WI38 (cell line): ENCODE measurements around the gene GREM2.

ENCODE experiments used
- H3K4me3 ChIP-seq: 2 replicates; pipeline ENCODE4 v1.5.1; 2011; ENCODE audit warnings: low read depth, mild to moderate bottlenecking, control low read depth, low read length
- CTCF ChIP-seq: IDR thresholded peaks from 2 replicates; pipeline ENCODE4 v1.5.1; 2012; ENCODE audit warnings: low read depth, mild to moderate bottlenecking, control low read depth, low read length

GREM2 gene

GRCh38 chr1:240649733-240650721, 38.1 kb upstream of the GREM2 start:
- TF ChIP-seq CTCF = no peak
- no peak overlapping the region for H3K4me3 ChIP-seq

DNA sequence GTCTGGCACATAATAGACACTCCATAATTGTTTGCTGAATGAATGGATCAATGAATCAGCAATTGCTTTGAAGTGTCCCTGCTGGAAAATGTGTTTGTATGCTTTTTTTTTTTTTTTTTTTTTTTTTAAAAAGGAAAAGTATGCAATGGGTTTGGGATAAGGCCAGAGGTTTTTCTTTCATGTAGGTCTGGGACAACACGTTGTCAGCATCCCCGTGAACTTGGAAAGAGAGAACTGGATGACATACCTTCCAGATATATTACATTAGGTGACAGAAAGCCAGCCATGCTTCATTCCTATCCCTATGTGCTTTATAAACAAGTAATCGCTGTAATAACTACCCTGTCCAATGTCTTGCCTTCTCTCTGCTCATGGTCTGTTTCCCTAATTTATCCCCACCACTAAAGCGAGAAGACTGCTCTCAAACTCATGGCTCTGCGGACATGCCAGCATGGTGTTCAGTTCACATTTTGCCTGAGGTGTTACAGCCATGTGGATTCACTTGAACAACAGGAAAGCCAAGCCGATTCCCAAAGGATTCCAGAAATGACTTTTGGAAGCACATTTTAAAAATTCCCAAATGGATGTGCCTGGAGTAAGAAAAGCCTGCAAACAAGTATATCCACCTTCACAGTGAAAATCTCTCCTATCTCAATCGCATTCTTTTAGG, 34.8 kb upstream of the GREM2 start:
- H3K4me3 ChIP-seq = no peak overlapping the region
- no peak for TF ChIP-seq CTCF

DNA sequence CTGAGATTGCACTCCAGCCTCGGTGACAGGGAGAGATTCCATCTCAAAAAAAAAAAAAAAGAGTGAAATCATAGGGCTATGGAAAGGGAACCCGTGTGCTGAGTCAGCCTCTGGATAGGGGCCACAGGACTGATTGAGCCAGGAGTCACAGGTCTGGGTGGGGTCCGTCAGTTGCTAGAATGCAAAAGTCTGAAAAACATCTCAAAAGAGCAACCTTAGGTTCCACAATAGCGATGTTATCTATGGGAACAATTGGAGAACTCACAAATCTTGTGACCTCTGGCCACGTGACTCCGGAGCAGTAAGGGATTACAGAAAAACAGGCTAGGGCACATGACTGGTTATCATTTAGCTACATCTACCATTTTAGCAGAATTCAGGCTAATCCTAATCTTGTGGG, 32.8 kb upstream of the GREM2 start:
- TF ChIP-seq CTCF = no peak
- no peak overlapping the region for H3K4me3 ChIP-seq

DNA sequence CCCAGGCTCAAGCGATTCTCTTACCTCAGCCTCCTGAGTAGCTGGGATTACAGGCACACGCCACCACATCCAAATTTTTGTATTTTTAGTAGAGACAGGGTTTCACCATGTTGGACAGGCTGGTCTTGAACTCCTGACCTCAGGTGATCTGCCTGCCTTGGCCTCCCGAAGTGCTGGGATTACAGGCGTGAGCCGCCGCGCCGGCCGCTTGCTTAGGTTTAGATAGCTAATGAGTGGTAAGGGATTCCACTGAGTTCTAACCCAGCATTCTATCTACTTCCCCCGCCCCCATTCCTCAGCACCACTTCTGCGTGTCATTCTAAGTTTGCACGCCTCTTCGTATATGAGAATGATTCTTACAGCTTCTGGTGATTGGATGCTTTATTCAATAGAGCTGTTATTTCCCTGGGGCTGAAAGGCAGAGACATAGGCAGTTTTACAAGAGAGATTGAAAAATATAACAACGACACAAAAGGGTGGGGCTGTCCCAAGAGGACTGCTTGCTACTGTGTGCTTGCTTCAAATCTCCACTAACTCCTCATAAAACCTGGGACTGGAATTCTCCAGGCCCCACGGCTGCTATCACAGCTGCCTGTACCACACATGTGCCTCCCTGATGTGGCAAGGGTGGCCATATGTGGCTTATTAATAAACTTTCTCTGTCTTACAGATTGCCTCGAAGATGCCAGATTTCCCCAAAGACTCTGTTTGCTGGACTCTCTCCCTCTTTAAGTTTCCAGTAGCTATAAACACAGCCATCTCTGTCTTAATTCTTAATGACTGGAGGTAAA, 23.7 kb upstream of the GREM2 start:
- TF ChIP-seq CTCF = no peak

GRCh38 chr1:240630409-240630808, 18.5 kb upstream of the GREM2 start:
- TF ChIP-seq CTCF = no peak

More for the DNA sequence above, 23.7 kb upstream of the GREM2 start:
- no peak overlapping the region for H3K4me3 ChIP-seq

GRCh38 chr1:240621249-240621648, 9.3 kb upstream of the GREM2 start:
- H3K4me3 ChIP-seq = no peak overlapping the region
- TF ChIP-seq CTCF = no peak

More at GRCh38 chr1:240630409-240630808, 18.5 kb upstream of the GREM2 start:
- no peak overlapping the region for H3K4me3 ChIP-seq
